ENCODE measurements around the gene TKFC.

Gene TKFC

GRCh38 chr11:61331651-61332050, 1.4 kb upstream of the TKFC start:
- no peak for DNase-seq (ENCODE audit: low spot score)

GRCh38 chr11:61332281-61332796, 689 bp upstream of the TKFC start:
- no peak for TF ChIP-seq CTCF (IDR thresholded peaks at IDR 0.05; ENCODE audit: extremely low read depth, insufficient read depth, missing control alignments)

More at GRCh38 chr11:61331651-61332050, 1.4 kb upstream of the TKFC start:
- in situ Hi-C loops (cut with MboI; ENCODE audit: low pct_unique_long_range_greater_than_20kb, low sequenced_read_pairs, unreplicated experiment), result loop anchor here (10.0 kb wide), 1 partner anchor 53 kb away; no protein-coding TSS in a partner anchor
- no peak for TF ChIP-seq CTCF (IDR thresholded peaks at IDR 0.05; ENCODE audit: extremely low read depth, insufficient read depth, missing control alignments)

GRCh38 chr11:61333550-61334433, 764 bp downstream of the TKFC start:
- in situ Hi-C loops (cut with MboI; ENCODE audit: low pct_unique_long_range_greater_than_20kb, low sequenced_read_pairs, unreplicated experiment), result loop anchor here (10.0 kb wide), 1 partner anchor 51 kb away; no protein-coding TSS in a partner anchor
- peak; percentile 46 for DNase-seq (ENCODE audit: low spot score)
- TF ChIP-seq CTCF (IDR thresholded peaks at IDR 0.05; ENCODE audit: extremely low read depth, insufficient read depth, missing control alignments), result no peak

More at GRCh38 chr11:61332281-61332796, 689 bp upstream of the TKFC start:
- no peak for DNase-seq (ENCODE audit: low spot score)
- in situ Hi-C loops (cut with MboI; ENCODE audit: low pct_unique_long_range_greater_than_20kb, low sequenced_read_pairs, unreplicated experiment), result loop anchor here (10.0 kb wide), 1 partner anchor 52 kb away; no protein-coding TSS in a partner anchor

- in situ Hi-C loops (cut with MboI; ENCODE audit: low pct_unique_long_range_greater_than_20kb, low sequenced_read_pairs, unreplicated experiment), result loop anchor here (10.0 kb wide), 1 partner anchor 50 kb away; no protein-coding TSS in a partner anchor
- DNase-seq (ENCODE audit: low spot score), result no peak
- TF ChIP-seq CTCF (IDR thresholded peaks at IDR 0.05; ENCODE audit: extremely low read depth, insufficient read depth, missing control alignments), result no peak
These were observed 1.7 kb downstream of the TKFC start for GRCh38 chr11:61334434-61335354.

GRCh38 chr11:61335355-61335710, 2.3 kb downstream of the TKFC start:
- in situ Hi-C loops (cut with MboI; ENCODE audit: low pct_unique_long_range_greater_than_20kb, low sequenced_read_pairs, unreplicated experiment), result loop anchor here (10.0 kb wide), 1 partner anchor 49 kb away; no protein-coding TSS in a partner anchor
- TF ChIP-seq CTCF (IDR thresholded peaks at IDR 0.05; ENCODE audit: extremely low read depth, insufficient read depth, missing control alignments), result no peak
- no peak for DNase-seq (ENCODE audit: low spot score)
